ENCODE measurements around the gene ARMH3. TPM values are rescaled to one million over a fixed set of nuclear protein-coding genes. Genes with fewer than 3 reads are reported as not detected.

ARMH3 gene
- total RNA-seq, 4 donors from 2014 or later: 9.7 to 14.9 (median 13.4) TPM

DNA sequence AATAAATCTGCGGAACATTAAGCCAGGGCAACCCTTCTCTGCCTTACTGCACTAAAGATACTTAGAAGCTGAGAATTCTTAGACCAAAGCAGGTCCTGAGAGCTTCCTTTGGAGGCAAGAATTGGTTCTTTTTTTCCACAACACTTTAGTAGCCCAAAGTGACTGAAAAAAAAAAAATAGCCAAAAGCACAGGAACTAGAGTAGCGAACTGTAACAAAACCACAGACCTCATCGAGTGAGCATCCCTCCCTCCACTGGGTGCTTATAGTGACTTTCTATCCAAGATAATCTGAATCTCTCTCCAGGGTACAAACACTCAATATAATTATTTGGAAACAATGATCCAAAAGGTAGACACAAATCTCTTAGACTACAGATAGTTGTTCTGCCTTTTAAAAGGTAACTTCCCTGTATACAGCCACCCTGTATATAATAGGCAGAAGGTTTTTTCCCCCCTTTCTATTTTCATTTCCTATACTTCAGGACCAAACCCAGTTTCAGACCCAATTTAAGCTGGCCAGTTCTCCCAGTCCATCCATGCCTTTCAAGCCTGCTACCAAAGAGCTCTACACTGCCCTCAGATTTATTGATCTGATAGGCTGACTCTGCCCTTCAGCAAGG is 180.8 kb downstream of the ARMH3 start:
- TF ChIP-seq POLR2A (IDR thresholded peaks at IDR 0.05): no peak
- TF ChIP-seq, protein P1, sequence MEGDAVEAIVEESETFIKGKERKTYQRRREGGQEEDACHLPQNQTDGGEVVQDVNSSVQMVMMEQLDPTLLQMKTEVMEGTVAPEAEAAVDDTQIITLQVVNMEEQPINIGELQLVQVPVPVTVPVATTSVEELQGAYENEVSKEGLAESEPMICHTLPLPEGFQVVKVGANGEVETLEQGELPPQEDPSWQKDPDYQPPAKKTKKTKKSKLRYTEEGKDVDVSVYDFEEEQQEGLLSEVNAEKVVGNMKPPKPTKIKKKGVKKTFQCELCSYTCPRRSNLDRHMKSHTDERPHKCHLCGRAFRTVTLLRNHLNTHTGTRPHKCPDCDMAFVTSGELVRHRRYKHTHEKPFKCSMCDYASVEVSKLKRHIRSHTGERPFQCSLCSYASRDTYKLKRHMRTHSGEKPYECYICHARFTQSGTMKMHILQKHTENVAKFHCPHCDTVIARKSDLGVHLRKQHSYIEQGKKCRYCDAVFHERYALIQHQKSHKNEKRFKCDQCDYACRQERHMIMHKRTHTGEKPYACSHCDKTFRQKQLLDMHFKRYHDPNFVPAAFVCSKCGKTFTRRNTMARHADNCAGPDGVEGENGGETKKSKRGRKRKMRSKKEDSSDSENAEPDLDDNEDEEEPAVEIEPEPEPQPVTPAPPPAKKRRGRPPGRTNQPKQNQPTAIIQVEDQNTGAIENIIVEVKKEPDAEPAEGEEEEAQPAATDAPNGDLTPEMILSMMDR (IDR thresholded peaks at IDR 0.05 in 4 of 5, conservative IDR thresholded peaks at IDR 0.05 in 1 of 5): no peak
- no peak overlapping the region for H3K27ac ChIP-seq
- H3K27me3 ChIP-seq: no peaks in the 10 kb centered on the region
- H3K9me3 ChIP-seq: no peaks in the 10 kb centered on the region
- no peaks in the 10 kb centered on the region for H3K36me3 ChIP-seq
- no peak for ATAC-seq
- in situ Hi-C loops (cut with MboI; ENCODE audit: low sequenced_read_pairs in 4 of 4): no loop called here
- no peak overlapping the region for H3K4me3 ChIP-seq
- no peaks in the 10 kb centered on the region for H3K4me1 ChIP-seq
- no peak for DNase-seq
- intact Hi-C loops (cut with DNase I; ENCODE audit: low total_unique reads): no loop called here

DNA sequence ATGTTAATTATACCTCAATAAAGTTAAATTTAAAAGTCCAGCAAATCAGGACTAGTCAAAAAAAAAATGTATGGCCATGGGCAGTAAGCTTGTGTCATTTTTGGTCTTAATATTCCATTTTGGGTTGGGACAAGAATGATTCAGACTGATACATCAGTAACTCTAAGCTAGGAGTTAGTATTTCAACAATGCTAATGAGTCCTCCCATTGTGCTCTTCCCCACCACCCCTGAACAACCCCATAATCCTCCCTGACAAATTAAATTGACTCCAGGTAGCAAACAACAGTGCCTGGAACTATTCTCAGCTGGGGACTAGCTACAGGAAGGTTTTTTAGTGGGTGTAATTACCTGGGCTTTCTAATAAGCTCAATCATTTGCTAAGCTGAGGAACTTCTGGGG is 181.7 kb downstream of the ARMH3 start:
- ATAC-seq (no peak), DNase-seq (no peak)
- Histone ChIP-seq H3K9me3 (no peaks in the 10 kb centered on the region), H3K4me1 (no peaks in the 10 kb centered on the region), H3K4me3 (no peak overlapping the region), H3K27ac (no peak overlapping the region), H3K27me3 (no peaks in the 10 kb centered on the region), H3K36me3 (no peaks in the 10 kb centered on the region)
- in situ Hi-C loops (cut with MboI; ENCODE audit: low sequenced_read_pairs in 4 of 4) (no loop called here), intact Hi-C loops (cut with DNase I; ENCODE audit: low total_unique reads) (no loop called here)
- TF ChIP-seq POLR2A (IDR thresholded peaks at IDR 0.05): no peak
- TF ChIP-seq, protein P1 (IDR thresholded peaks at IDR 0.05 in 4 of 5, conservative IDR thresholded peaks at IDR 0.05 in 1 of 5): no peak

DNA sequence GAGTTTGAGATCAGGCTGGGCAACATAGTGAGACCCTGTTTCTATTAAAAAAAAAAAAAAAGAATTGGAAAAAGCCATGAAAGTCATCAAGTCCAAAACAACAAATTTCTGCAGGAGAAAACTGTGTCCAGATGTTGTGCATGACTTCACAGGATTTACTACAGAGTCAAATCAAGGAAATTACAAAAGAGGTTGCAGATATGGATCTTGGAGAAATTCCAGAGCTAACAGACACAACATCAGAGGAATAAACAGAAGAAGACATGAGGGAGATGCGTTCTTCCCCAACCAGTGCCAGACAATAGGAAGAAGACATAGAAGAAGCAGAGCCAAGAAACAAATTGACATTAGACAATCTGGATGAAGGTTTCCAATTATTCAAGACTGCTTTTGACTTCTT is 188.0 kb downstream of the ARMH3 start:
- no peaks in the 10 kb centered on the region for H3K27me3 ChIP-seq
- ATAC-seq (no peak), DNase-seq (no peak)
- no peak overlapping the region for H3K4me3 ChIP-seq
- intact Hi-C loops (cut with DNase I; ENCODE audit: low total_unique reads) (no loop called here), in situ Hi-C loops (cut with MboI; ENCODE audit: low sequenced_read_pairs in 4 of 4) (no loop called here)
- no peak for TF ChIP-seq POLR2A (IDR thresholded peaks at IDR 0.05)
- TF ChIP-seq, protein P1 (IDR thresholded peaks at IDR 0.05 in 4 of 5, conservative IDR thresholded peaks at IDR 0.05 in 1 of 5): no peak
- no peaks in the 10 kb centered on the region for H3K4me1 ChIP-seq
- no peaks in the 10 kb centered on the region for H3K36me3 ChIP-seq
- no peak overlapping the region for H3K27ac ChIP-seq
- H3K9me3 ChIP-seq: no peaks in the 10 kb centered on the region

DNA sequence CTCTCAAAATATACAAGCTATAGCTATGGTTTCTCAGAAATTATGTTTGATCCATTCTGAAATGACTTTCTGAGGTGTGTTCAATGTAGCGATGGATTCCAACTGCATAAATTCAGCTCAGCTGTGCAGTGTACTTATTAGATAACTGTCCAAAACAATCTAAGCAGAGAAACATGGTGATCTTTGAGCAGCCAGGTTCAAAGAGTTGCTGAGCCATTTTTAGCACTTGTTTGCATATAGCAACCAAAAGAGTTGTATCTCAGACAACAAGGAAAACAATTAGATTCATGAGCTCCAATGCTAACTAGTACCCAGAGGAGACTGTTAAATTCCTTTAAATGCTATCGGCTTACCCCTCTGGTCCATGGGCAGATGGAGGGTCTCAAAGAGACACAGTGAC is 196.4 kb downstream of the ARMH3 start:
- DNase-seq (no peak), ATAC-seq (no peak)
- H3K27ac ChIP-seq: no peak overlapping the region
- no peaks in the 10 kb centered on the region for H3K27me3 ChIP-seq
- H3K36me3 ChIP-seq: peaks cover 0 to 7% of the 10 kb centered on the region in 2 donors
- H3K9me3 ChIP-seq: peaks cover 0 to 8% (median 0%) of the 10 kb centered on the region in 3 donors
- intact Hi-C loops (cut with DNase I; ENCODE audit: low total_unique reads): no loop called here
- in situ Hi-C loops (cut with MboI; ENCODE audit: low sequenced_read_pairs in 4 of 4): no loop called here
- H3K4me1 ChIP-seq: peaks cover 0 to 23% of the 10 kb centered on the region in 2 donors
- no peak overlapping the region for H3K4me3 ChIP-seq
- TF ChIP-seq POLR2A (IDR thresholded peaks at IDR 0.05): no peak
- TF ChIP-seq, protein P1 (IDR thresholded peaks at IDR 0.05 in 4 of 5, conservative IDR thresholded peaks at IDR 0.05 in 1 of 5): no peak

All from gastrocnemius medialis (tissue), 4 donors.